ENCODE measurements around the gene ACADL.
"Not testable (repeated sequence)": the region's sequence is repeated elsewhere in the genome, so short reads cannot be mapped to it uniquely, and the experiment has no call there.

ACADL gene

GRCh38 chr2:210181606-210182088 is 43.6 kb downstream of the ACADL start:
- not testable (repeated sequence) for H3K27me3 ChIP-seq (ENCODE audit: control insufficient read depth, insufficient read depth, low read length); H3K4me3 ChIP-seq (ENCODE audit: low read depth, low read length); H3K9me3 ChIP-seq (ENCODE audit: control insufficient read depth, insufficient read depth, low read length); H3K9ac ChIP-seq (ENCODE audit: low read depth, low read length); H3K36me3 ChIP-seq (ENCODE audit: control insufficient read depth, insufficient read depth, low read length)
- Histone ChIP-seq H3K4me1 (ENCODE audit: control insufficient read depth, insufficient read depth, low read length) (peaks cover 34% of the 10 kb centered on the region), H3K27ac (ENCODE audit: low read depth, low read length) (peak overlapping the region; percentile 64)

GRCh38 chr2:210181033-210181605 is 44.1 kb downstream of the ACADL start:
- H3K4me1 ChIP-seq (ENCODE audit: control insufficient read depth, insufficient read depth, low read length) = peaks cover 34% of the 10 kb centered on the region
- not testable (repeated sequence) for H3K4me3 ChIP-seq (ENCODE audit: low read depth, low read length); H3K9ac ChIP-seq (ENCODE audit: low read depth, low read length); H3K27me3 ChIP-seq (ENCODE audit: control insufficient read depth, insufficient read depth, low read length); H3K9me3 ChIP-seq (ENCODE audit: control insufficient read depth, insufficient read depth, low read length); H3K36me3 ChIP-seq (ENCODE audit: control insufficient read depth, insufficient read depth, low read length)
- H3K27ac ChIP-seq (ENCODE audit: low read depth, low read length) = peak overlapping the region; percentile 64

GRCh38 chr2:210180477-210180876 is 44.8 kb downstream of the ACADL start:
- Histone ChIP-seq H3K9ac (ENCODE audit: low read depth, low read length) (no peak overlapping the region), H3K27me3 (ENCODE audit: control insufficient read depth, insufficient read depth, low read length) (no peaks in the 10 kb centered on the region), H3K4me3 (ENCODE audit: low read depth, low read length) (no peak overlapping the region), H3K9me3 (ENCODE audit: control insufficient read depth, insufficient read depth, low read length) (peaks cover 9% of the 10 kb centered on the region; the same call in 1 of the 2 replicates), H3K4me1 (ENCODE audit: control insufficient read depth, insufficient read depth, low read length) (peaks cover 34% of the 10 kb centered on the region), H3K36me3 (ENCODE audit: control insufficient read depth, insufficient read depth, low read length) (no peaks in the 10 kb centered on the region), H3K27ac (ENCODE audit: low read depth, low read length) (no peak overlapping the region)

GRCh38 chr2:210179351-210179990 is 45.8 kb downstream of the ACADL start:
- Histone ChIP-seq H3K27me3 (ENCODE audit: control insufficient read depth, insufficient read depth, low read length) (no peaks in the 10 kb centered on the region), H3K9ac (ENCODE audit: low read depth, low read length) (no peak overlapping the region), H3K36me3 (ENCODE audit: control insufficient read depth, insufficient read depth, low read length) (no peaks in the 10 kb centered on the region), H3K4me1 (ENCODE audit: control insufficient read depth, insufficient read depth, low read length) (peaks cover 34% of the 10 kb centered on the region), H3K9me3 (ENCODE audit: control insufficient read depth, insufficient read depth, low read length) (peaks cover 9% of the 10 kb centered on the region; the same call in 1 of the 2 replicates), H3K27ac (ENCODE audit: low read depth, low read length) (no peak overlapping the region), H3K4me3 (ENCODE audit: low read depth, low read length) (no peak overlapping the region)

GRCh38 chr2:210177769-210178168 is 47.5 kb downstream of the ACADL start:
- Histone ChIP-seq H3K4me3 (ENCODE audit: low read depth, low read length) (no peak overlapping the region), H3K27ac (ENCODE audit: low read depth, low read length) (peak overlapping the region; percentile 82), H3K36me3 (ENCODE audit: control insufficient read depth, insufficient read depth, low read length) (no peaks in the 10 kb centered on the region), H3K27me3 (ENCODE audit: control insufficient read depth, insufficient read depth, low read length) (no peaks in the 10 kb centered on the region), H3K9ac (ENCODE audit: low read depth, low read length) (peak overlapping the region; percentile 6; the same call in 1 of the 2 replicates), H3K4me1 (ENCODE audit: control insufficient read depth, insufficient read depth, low read length) (peaks cover 36% of the 10 kb centered on the region), H3K9me3 (ENCODE audit: control insufficient read depth, insufficient read depth, low read length) (no peaks in the 10 kb centered on the region)

- H3K9me3 ChIP-seq (ENCODE audit: control insufficient read depth, insufficient read depth, low read length); H3K36me3 ChIP-seq (ENCODE audit: control insufficient read depth, insufficient read depth, low read length); H3K9ac ChIP-seq (ENCODE audit: low read depth, low read length); H3K4me3 ChIP-seq (ENCODE audit: low read depth, low read length); H3K27me3 ChIP-seq (ENCODE audit: control insufficient read depth, insufficient read depth, low read length): not testable (repeated sequence)
- Histone ChIP-seq H3K27ac (ENCODE audit: low read depth, low read length) (peak overlapping the region; percentile 82), H3K4me1 (ENCODE audit: control insufficient read depth, insufficient read depth, low read length) (peaks cover 43% of the 10 kb centered on the region)
These were observed 48.1 kb downstream of the ACADL start for GRCh38 chr2:210177115-210177514.

GRCh38 chr2:210174086-210174485 is 51.2 kb downstream of the ACADL start:
- Histone ChIP-seq H3K4me3 (ENCODE audit: low read depth, low read length) (no peak overlapping the region), H3K4me1 (ENCODE audit: control insufficient read depth, insufficient read depth, low read length) (peaks cover 32% of the 10 kb centered on the region), H3K27ac (ENCODE audit: low read depth, low read length) (no peak overlapping the region), H3K9ac (ENCODE audit: low read depth, low read length) (no peak overlapping the region), H3K27me3 (ENCODE audit: control insufficient read depth, insufficient read depth, low read length) (no peaks in the 10 kb centered on the region), H3K9me3 (ENCODE audit: control insufficient read depth, insufficient read depth, low read length) (no peaks in the 10 kb centered on the region), H3K36me3 (ENCODE audit: control insufficient read depth, insufficient read depth, low read length) (no peaks in the 10 kb centered on the region)

- Histone ChIP-seq H3K27me3 (ENCODE audit: control insufficient read depth, insufficient read depth, low read length) (no peaks in the 10 kb centered on the region), H3K4me3 (ENCODE audit: low read depth, low read length) (peak overlapping the region; percentile 79), H3K36me3 (ENCODE audit: control insufficient read depth, insufficient read depth, low read length) (no peaks in the 10 kb centered on the region), H3K27ac (ENCODE audit: low read depth, low read length) (no peak overlapping the region), H3K9ac (ENCODE audit: low read depth, low read length) (peak overlapping the region; percentile 42), H3K9me3 (ENCODE audit: control insufficient read depth, insufficient read depth, low read length) (no peaks in the 10 kb centered on the region), H3K4me1 (ENCODE audit: control insufficient read depth, insufficient read depth, low read length) (peaks cover 23% of the 10 kb centered on the region; the same call in 1 of the 2 replicates)
These were observed 53.0 kb downstream of the ACADL start for GRCh38 chr2:210172219-210172575.

GRCh38 chr2:210171309-210172218 is 53.7 kb downstream of the ACADL start, which contains the start of gene KANSL1L:
TSS of gene KANSL1L (minus strand) at chr2:210171409. CDS start at chr2:210154582, 16,827 bp downstream.
- Histone ChIP-seq H3K27me3 (ENCODE audit: control insufficient read depth, insufficient read depth, low read length) (no peaks in the 10 kb centered on the region), H3K9ac (ENCODE audit: low read depth, low read length) (peak within 1 kb of the TSS; percentile 89), H3K9me3 (ENCODE audit: control insufficient read depth, insufficient read depth, low read length) (no peaks in the 10 kb centered on the region), H3K4me3 (ENCODE audit: low read depth, low read length) (peak within 1 kb of the TSS; percentile 92), H3K4me1 (ENCODE audit: control insufficient read depth, insufficient read depth, low read length) (peaks cover 23% of the 10 kb centered on the region; the same call in 1 of the 2 replicates), H3K36me3 (ENCODE audit: control insufficient read depth, insufficient read depth, low read length) (no peaks in the 10 kb centered on the region), H3K27ac (ENCODE audit: low read depth, low read length) (peak within 1 kb of the TSS; percentile 98)

- Histone ChIP-seq H3K4me3 (ENCODE audit: low read depth, low read length) (peak overlapping the region; percentile 92), H3K36me3 (ENCODE audit: control insufficient read depth, insufficient read depth, low read length) (no peaks in the 10 kb centered on the region), H3K9me3 (ENCODE audit: control insufficient read depth, insufficient read depth, low read length) (no peaks in the 10 kb centered on the region), H3K27me3 (ENCODE audit: control insufficient read depth, insufficient read depth, low read length) (no peaks in the 10 kb centered on the region), H3K27ac (ENCODE audit: low read depth, low read length) (peak overlapping the region; percentile 98), H3K4me1 (ENCODE audit: control insufficient read depth, insufficient read depth, low read length) (peaks cover 23% of the 10 kb centered on the region; the same call in 1 of the 2 replicates), H3K9ac (ENCODE audit: low read depth, low read length) (peak overlapping the region; percentile 89)
These were observed 54.6 kb downstream of the ACADL start for GRCh38 chr2:210170446-210171303.
